GM20000 (cell line): ENCODE data around the gene SKA1.

Experiments
- DNase-seq: peaks from one replicate; pipeline ENCODE4 v3.0.0; 2012; ENCODE audit warnings: low spot score
- TF ChIP-seq, protein P1 (sequence below): IDR thresholded peaks from 2 replicates; pipeline ENCODE4 v1.5.1; 2012; ENCODE audit warnings: mild to moderate bottlenecking, control low read depth; ENCODE audit errors: extremely low read depth, missing control alignments

The SKA1 gene

DNA sequence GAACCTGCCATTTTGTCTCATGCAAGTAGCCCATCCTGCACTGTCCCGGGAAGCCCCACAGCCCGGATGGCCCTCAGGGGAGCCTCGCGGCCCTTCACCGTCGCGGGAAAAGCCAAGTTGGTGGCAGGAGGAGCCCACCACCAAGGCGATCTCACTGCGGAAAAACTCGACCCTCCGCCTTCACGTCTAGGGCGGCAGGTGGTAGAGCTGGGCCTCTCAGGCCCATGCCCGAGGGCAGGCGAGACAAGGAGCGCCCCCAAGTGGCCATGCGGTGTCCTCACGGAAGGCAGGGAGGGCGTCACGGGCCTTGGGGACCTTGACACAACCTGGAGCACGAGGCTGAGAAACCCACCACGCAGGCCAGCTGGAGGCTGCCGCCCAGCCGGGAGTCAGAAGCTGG, 34.8 kb upstream of the SKA1 start:
- TF ChIP-seq, protein P1, sequence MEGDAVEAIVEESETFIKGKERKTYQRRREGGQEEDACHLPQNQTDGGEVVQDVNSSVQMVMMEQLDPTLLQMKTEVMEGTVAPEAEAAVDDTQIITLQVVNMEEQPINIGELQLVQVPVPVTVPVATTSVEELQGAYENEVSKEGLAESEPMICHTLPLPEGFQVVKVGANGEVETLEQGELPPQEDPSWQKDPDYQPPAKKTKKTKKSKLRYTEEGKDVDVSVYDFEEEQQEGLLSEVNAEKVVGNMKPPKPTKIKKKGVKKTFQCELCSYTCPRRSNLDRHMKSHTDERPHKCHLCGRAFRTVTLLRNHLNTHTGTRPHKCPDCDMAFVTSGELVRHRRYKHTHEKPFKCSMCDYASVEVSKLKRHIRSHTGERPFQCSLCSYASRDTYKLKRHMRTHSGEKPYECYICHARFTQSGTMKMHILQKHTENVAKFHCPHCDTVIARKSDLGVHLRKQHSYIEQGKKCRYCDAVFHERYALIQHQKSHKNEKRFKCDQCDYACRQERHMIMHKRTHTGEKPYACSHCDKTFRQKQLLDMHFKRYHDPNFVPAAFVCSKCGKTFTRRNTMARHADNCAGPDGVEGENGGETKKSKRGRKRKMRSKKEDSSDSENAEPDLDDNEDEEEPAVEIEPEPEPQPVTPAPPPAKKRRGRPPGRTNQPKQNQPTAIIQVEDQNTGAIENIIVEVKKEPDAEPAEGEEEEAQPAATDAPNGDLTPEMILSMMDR: no peak
- no peak for DNase-seq

DNA sequence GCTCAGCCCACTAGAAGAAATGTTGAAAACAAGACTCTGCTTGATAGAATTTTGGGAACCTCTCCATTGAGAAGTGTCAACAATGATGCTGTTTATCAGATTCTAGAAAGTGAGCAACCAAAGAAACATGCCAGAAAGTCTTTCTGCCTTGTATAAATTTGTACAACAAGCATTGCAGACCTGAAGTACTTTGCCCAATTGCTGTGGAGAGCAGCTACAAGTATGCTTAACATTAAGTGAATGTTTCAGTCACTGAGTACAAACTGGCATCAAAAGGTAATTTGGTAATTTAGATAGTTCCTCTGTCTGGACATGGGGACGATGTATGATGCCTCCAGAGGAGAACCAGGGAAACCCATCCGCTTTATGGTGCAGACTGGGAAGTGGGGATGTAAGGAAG, 33.4 kb upstream of the SKA1 start:
- DNase-seq: no peak
- TF ChIP-seq, protein P1: no peak

DNA sequence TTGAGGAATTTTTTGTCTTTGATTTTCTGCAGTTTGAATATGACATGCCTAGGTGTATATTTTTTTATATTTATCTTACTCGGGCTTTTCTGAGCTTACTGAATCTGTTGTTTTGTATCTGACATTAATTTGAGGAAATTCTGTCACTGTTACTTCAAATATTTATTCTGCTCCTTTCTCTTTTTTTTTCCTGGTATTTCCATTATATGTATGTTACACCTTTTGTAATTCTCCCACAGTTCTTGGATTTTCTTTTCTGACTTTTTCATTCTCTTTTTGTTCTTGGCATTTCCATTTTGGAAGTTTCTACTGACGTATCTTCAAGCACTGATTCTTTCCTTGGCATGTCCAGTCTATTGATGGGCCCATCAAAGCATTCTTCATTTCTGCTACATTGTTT, 24.1 kb upstream of the SKA1 start:
- TF ChIP-seq, protein P1: no peak
- no peak for DNase-seq

DNA sequence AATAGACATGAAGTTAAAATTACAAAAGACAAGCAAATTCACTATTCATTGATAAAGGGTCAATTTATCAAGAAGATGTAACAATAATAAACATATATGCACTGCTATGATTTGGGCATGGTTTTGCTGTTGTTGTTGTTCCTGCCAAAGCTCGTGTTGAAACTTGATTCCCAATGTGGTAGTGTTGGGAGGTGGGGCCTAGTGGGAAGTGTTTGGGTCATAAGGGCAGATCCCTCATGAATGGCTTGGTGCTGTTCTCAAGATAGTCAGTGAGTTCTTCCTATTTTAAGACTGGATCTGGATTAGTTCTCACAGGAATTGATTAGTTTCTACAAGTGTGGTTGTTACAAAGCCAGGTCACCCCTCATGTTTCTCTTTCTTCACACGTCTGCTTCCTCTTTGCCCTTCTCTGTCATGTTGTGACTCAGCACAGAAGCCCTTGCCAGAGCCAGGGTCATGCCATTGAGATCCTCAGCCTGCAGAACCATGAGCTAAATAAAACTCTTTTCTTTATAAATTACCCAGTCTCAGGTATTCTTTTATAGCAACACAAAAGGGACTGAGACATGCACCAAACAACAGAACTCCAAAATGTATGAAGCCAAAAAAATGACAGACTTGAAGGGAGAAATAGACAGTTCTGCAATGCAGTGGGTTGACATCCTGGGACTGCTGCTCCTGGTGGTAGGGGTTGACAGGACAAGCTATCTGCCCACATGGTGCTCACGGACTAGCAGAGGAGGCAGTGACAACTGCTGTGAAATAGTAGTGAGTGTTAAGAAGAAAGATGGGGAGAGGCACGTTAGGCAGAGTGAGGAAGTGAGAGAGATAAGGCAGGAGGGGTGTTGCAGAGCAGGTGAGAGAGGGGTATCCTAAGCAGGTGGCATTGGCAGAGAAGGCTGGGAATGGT, 18.6 kb upstream of the SKA1 start:
- peak; percentile 47 for DNase-seq
- TF ChIP-seq, protein P1: no peak

DNA sequence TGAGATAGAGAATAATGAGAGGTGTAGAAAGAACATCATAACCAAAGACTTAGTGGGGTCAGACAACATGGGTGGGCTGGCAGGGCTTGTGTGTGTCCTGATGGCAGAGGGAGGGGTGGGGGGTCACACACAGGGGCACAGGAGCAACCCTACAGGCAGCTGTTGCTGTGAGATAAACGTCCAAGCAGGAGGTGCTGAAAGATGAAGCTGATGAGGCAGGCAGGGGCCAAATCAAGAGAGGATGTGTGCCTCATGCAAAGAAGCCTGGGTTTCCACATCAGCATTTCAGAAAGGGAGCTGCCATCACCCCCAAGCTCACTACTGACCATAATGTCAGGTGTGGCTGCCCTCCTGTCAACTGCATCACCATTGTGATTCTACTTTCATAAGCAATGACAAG, 16.0 kb upstream of the SKA1 start:
- TF ChIP-seq, protein P1: no peak
- DNase-seq: no peak

DNA sequence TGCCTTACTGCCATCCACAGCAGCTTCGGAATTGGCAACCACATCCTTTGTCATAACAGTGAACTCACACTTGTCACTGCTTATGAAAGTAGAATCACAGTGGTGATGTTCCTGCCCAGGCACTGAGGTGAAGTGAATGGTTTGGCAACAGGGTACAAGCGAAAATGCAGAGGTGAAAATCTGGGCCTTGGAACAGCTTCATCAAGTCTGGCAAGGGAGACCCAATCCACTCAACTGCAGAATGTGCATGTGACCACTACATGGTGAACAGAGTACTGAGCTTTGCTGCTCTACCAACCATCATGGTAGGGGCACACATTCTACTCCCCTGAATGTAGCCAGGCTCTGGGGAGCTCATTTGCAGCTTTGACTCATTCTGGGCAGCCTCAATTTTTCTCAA, 15.0 kb upstream of the SKA1 start:
- TF ChIP-seq, protein P1: no peak

DNA sequence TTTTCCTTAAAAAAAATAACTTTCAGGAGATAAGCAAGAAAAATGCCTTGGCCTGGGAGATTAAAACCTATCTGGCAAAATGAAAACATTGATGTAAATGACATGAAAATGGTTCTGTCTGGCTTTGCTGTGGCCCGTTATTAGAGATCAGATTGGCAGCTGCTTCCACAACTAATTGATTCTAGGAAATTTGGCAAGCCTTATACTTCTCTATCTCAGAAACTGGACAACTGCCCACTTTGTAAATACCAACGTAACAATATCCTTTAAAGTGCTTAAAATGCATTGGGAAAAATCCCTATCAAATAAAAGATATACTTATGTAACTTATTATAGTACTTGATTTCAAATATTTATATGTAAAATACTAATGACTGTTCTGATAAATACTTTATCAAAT, 14.2 kb upstream of the SKA1 start:
- TF ChIP-seq, protein P1: no peak
- no peak for DNase-seq

More for the DNA sequence above, 15.0 kb upstream of the SKA1 start:
- DNase-seq: no peak
